Omental fat pad (tissue), 4 donors: ENCODE measurements around the gene UGT2B17. TPM values are rescaled to one million over a fixed set of nuclear protein-coding genes. Genes with fewer than 3 reads are reported as not detected.

Experiments used
- ATAC-seq: fragments of 150-250 bp; one replicate; pipeline ENCODE4 v1.9.1; 2016; ENCODE audit warnings: mild to moderate bottlenecking, moderate library complexity; ENCODE audit not compliant: low FRiP score
- DNase-seq: peaks from one replicate; pipeline ENCODE4 v3.0.0-alpha.2; 2019; ENCODE audit warnings: low spot score
- total RNA-seq, 4 donors: library from RNA; depleted of rRNA; stranded (reverse); fragments of >200 nt; gene quantifications; one replicate each; pipeline ENCODE4 v1.1.0, GENCODE V29; 2016
- TF ChIP-seq, protein P1 (sequence below), 3 donors: fragments of 450-650 bp; IDR thresholded peaks; one replicate each; pipeline ENCODE4 v1.5.1; 2016 to 2017; ENCODE audit warnings: antibody characterized with exemption in 3 of 3, mild to moderate bottlenecking in 3 of 3, moderate library complexity in 2 of 3

The UGT2B17 gene
- total RNA-seq, 4 donors from 2014 or later, result not detected

GRCh38 chr4:68499021-68499420 lies 77.1 kb downstream of the UGT2B17 start:
- DNase-seq (no peak), ATAC-seq (no peak)
- TF ChIP-seq, protein P1, sequence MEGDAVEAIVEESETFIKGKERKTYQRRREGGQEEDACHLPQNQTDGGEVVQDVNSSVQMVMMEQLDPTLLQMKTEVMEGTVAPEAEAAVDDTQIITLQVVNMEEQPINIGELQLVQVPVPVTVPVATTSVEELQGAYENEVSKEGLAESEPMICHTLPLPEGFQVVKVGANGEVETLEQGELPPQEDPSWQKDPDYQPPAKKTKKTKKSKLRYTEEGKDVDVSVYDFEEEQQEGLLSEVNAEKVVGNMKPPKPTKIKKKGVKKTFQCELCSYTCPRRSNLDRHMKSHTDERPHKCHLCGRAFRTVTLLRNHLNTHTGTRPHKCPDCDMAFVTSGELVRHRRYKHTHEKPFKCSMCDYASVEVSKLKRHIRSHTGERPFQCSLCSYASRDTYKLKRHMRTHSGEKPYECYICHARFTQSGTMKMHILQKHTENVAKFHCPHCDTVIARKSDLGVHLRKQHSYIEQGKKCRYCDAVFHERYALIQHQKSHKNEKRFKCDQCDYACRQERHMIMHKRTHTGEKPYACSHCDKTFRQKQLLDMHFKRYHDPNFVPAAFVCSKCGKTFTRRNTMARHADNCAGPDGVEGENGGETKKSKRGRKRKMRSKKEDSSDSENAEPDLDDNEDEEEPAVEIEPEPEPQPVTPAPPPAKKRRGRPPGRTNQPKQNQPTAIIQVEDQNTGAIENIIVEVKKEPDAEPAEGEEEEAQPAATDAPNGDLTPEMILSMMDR (IDR thresholded peaks at IDR 0.05), result no peak

- ATAC-seq (no peak), DNase-seq (no peak)
- TF ChIP-seq, protein P1 (IDR thresholded peaks at IDR 0.05), result peak in 2 of 3 donors; percentile 20 to 40
Measured at GRCh38 chr4:68498413-68499007, 77.6 kb downstream of the UGT2B17 start.

DNA sequence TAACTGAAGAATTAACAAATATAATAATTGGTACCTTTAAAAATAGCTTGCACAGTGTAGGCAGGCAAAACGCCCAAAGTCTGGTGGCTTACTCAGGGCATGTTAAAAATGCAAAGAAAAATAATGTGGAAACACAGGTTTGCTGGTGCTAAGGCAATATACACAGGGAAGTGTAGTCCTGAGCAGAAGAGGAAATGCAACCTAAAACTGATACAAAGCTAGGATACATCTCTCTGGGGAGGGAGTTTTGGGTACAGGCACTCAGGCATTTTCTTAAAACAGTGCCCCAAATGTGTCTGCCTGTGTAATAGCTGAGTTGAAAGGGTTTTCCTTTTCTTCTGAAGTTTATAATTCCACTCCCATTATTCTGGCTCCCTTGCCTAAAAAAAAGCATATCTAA lies 81.4 kb downstream of the UGT2B17 start:
- DNase-seq, result no peak
- TF ChIP-seq, protein P1 (IDR thresholded peaks at IDR 0.05), result no peak
- ATAC-seq, result no peak

- TF ChIP-seq, protein P1 (IDR thresholded peaks at IDR 0.05), result no peak
- ATAC-seq (no peak), DNase-seq (no peak)
Measured at GRCh38 chr4:68490826-68491457, 85.2 kb downstream of the UGT2B17 start.

- TF ChIP-seq, protein P1 (IDR thresholded peaks at IDR 0.05), result no peak
- no peak for ATAC-seq
- no peak for DNase-seq
Measured at GRCh38 chr4:68489338-68489737, 86.8 kb downstream of the UGT2B17 start.

Other genes starting within 250 kb of the UGT2B17 start
- 10 to 100 TPM; 43.3 to 78.2 (median 60.9) TPM for gene YTHDC1, start 226.2 kb downstream of the UGT2B17 start, total RNA-seq
- gene TMPRSS11E, start 128.9 kb downstream of the UGT2B17 start, total RNA-seq, result not detected
- under 1 TPM in 1 of 4 donors, not detected in 3; 0.31 TPM for gene UGT2B15, start 94.3 kb upstream of the UGT2B17 start, total RNA-seq
- not detected for gene UGT2B10, start 239.7 kb upstream of the UGT2B17 start, total RNA-seq